Stimulated activated CD8-positive, alpha-beta memory T cell treated with anti-CD3 and anti-CD28 coated beads, Interleukin-12 subunit alpha, Interleukin-12 subunit beta, amount 100 ng/mL, for 24 hours (primary cell): Measurements from ENCODE around the gene COL9A3.

Experiments used
- DNase-seq: peaks from one replicate; pipeline ENCODE4 v3.0.0-alpha.2; 2020; ENCODE audit errors: extremely low read depth

COL9A3 gene

GRCh38 chr20:62796699-62797491 lies 20.0 kb upstream of the COL9A3 start:
- DNase-seq, result no peak

DNA sequence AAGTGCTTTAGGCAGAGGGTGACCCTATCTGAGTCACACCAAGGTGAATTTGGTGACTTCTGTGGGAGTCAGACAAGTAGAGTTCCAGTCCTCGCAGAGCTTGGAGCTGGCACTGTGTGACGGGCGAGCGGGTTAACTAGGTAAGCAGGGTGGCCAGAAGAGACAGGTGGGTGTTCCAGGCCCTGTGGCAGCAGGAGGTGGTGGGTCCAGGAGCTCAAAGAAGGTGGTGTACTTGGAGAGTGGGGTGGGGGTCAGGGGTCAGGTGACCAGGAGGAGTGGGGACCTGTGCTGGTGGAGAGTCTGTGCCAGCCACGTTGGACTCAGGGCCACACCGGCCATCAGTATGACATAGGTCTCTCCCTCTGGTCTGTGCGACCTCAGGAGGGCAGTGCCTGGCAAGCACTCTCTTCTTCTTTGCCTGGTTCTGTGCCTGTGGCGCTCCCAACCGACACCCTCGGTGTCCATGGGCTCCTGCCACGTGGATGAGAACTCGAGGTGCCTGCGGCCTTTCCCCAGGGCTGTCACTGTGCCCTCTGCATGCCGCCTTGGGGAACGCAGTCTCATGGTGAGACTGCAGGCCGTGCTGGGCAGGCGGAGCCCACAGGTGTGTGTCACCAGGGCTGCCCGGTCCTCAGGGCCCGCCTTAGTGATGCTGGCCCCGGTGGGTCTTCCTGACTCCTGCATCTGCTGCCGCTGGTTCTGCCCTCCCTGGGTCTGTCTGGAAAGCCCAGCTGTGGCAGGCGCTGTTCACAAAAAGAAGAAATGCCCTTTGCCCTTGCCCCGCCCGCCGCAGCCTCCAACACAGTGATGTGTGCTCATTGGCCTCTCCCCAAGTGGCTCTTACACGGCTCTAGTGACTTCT lies 18.9 kb upstream of the COL9A3 start:
- no peak for DNase-seq

DNA sequence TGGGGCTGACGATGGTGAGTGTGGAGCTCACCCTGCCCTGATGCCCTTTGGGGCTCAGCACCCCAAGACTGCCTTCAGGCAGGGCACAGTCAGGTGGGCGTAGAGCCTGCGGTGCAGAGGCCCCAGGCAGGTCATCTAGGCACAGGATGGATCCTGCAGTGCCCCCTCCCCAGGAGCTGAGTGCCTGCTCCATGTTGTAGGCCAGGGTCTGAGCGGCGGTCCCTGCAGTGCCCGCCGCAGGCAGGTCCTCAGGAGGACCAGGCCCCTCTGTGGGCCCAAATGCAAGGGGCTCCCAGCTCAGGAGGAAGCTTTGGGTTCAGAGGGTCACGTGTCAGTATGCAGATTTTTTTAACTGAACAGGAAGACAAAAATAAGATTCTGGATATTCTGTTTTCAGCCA lies 17.8 kb upstream of the COL9A3 start:
- DNase-seq, result no peak

GRCh38 chr20:62799459-62799858 lies 17.4 kb upstream of the COL9A3 start:
- DNase-seq, result no peak

DNA sequence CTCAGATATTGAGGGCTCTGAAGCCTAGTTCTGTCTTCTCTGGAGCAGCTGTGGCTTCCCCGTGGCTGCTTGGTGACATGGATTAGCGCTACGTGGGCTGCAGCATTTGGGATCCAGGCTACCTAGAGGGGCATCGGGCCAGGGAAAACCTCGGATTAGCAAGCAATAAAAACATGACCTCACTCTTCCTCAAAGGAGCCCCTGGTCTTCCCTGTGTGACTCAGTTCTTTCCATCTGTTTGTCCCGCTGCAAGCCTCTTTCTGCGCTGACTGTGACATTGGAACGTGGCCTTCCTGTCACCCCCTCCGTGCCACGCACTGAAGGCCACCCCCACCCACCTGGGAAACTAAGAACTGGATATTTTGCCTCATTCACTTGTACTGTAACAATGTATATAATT lies 17.0 kb upstream of the COL9A3 start:
- DNase-seq, result no peak

GRCh38 chr20:62800314-62801259 lies 16.3 kb upstream of the COL9A3 start:
- no peak for DNase-seq

GRCh38 chr20:62801284-62802010 lies 15.4 kb upstream of the COL9A3 start:
- no peak for DNase-seq

DNA sequence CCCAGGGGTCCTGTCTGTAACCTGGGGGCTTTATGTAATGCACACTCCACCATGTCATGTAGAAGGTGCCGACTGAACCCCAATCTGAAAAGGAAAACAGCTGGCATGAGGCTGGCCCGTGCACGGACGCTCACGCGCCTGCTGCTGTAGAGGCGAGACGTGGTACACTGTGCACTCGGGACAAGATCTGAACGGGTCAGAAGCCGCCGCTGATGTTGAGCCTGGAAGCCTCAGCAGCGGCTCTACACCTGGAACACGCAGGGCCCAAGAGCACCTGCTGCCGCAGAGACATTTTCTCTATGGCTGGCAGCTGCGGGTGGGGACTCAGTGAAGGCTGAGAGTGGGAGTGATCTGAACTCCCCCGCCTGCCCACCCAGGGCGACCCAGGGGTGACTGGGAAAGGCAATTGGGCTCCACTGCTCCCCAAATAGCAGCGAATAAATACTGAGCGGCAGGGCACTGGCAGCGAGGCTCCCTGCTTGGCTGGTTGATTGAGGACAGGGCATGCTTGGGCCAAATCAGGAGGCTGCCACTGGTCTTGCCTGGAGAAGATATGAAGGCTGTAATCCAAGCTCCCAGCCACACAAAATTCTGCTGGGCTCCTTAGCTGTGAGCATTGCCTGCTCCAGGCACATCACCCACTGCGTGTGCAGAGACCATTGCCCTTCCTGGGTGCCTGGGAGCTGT lies 14.7 kb upstream of the COL9A3 start:
- DNase-seq, result no peak

DNA sequence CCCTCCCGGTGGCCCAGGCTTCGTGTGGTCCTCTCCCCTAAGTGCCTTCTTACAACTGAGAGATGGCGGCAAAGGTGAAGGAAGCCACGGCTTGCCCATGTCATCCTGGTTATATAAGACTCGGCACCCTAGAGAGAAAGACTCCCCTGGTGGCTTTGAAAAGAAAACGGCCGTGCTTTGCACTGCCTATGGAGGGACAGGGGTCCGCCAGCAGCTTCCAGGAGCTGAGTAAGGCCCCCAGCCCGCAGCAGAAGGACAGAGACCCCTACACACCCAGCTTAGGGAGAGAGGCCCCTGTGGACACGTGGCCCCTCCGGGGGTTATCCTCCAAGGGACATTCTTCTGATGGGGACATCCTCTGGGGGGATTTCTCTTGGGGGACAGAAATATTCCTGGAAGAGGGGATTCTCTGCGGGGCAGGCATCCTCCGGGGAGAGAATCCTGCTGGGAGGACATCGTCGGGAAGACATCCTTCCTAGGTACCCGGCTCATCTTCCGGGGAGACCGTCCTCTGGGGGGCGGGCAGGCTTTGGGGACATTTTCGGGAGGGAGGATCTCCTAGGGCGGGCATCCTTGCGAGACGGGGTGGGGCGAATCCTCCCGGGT lies 12.7 kb upstream of the COL9A3 start:
- no peak for DNase-seq

DNA sequence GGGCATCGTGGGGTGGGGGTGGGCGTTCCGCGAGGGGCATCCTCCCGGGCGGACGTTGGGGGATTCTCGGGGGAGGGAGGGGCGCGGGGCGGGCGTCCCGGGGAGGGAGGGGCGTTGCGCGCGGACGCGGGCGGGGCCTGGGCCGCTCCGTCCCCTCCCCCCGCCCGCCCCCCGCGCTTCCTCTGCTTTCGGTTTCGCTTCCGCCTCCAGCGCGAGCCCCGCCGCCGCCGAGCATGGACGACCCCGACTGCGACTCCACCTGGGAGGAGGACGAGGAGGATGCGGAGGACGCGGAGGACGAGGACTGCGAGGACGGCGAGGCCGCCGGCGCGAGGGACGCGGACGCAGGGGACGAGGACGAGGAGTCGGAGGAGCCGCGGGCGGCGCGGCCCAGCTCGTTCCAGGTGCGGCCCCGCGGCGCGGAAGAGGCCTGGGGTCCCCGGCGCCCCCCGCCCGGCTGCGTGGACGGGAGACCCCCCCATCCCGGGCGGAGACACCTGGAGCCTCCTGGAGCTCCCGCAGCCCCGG lies 12.2 kb upstream of the COL9A3 start, which contains the start of gene OGFR:
Gene OGFR, plus strand, starts transcription at position 209 of the 528 bp plus-strand sequence. Its CDS starts 25 bp downstream, at position 234.
- peak; percentile 33 for DNase-seq

DNA sequence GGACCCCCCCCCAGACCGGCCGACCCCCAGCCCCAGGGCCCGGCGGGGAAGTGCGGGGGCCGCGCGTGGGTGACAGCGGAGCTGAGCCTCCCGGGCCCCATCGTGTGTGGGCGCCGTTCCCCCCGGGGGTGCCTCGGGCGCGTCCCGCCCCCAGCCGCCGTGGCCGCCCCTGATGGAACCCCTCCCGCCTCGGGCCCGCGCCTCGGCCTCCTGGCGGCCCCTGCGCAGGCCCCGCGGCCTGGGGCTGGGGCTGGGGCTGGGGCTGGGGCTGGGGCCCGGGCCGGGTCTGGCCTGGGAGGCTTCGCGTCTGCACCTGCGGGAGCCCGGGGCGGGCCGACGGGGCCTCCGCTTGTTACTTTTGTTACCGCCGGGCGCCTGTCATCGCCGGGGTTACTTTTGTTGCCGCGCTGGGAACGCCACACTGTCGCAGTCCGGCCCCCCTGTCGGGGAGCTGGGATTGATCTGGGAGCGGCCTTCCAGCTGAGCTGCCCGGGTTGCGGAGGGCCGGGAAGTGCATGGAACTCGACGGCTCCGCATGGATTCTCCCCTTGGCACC lies 11.6 kb upstream of the COL9A3 start:
- no peak for DNase-seq

GRCh38 chr20:62805711-62806382 lies 11.0 kb upstream of the COL9A3 start:
- DNase-seq, result no peak

GRCh38 chr20:62806383-62807050 lies 10.3 kb upstream of the COL9A3 start:
- no peak for DNase-seq

DNA sequence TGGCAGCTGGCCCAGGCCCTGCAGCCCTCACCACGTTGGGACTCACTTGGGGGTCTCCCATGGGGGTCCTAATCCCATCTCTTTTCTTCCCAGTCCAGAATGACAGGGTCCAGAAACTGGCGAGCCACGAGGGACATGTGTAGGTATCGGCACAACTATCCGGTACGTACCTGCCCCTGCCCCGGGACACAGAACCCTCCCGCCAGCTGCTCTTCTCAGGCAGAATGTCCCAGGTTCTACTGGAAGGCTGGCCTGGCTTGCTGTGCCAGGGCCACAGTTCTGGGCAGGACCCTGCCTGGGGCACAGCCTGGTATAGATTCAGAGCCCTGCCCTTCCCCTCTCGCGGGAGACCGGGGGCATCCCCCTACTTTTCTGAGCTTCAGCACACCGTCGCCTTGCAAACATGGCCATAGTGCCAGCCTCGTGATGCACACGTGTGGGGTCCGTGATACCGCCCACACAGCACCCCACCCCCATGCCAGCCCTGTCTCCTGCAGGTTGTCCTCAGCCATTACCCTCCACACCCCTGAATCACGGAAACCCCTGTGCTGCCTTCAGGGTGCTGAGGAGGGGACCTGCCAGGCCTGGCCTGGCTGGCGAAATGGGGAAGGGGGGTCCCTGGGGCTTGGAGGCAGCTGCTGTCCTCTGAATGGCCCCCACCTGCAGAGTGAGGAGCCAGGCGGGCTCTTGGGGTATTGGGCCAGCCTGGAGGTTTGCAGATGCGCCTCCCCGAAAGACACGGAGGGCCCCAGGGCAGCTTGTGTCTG lies 9.2 kb upstream of the COL9A3 start:
- no peak for DNase-seq

GRCh38 chr20:62808211-62808865 lies 8.5 kb upstream of the COL9A3 start:
- DNase-seq, result peak; percentile 40

DNA sequence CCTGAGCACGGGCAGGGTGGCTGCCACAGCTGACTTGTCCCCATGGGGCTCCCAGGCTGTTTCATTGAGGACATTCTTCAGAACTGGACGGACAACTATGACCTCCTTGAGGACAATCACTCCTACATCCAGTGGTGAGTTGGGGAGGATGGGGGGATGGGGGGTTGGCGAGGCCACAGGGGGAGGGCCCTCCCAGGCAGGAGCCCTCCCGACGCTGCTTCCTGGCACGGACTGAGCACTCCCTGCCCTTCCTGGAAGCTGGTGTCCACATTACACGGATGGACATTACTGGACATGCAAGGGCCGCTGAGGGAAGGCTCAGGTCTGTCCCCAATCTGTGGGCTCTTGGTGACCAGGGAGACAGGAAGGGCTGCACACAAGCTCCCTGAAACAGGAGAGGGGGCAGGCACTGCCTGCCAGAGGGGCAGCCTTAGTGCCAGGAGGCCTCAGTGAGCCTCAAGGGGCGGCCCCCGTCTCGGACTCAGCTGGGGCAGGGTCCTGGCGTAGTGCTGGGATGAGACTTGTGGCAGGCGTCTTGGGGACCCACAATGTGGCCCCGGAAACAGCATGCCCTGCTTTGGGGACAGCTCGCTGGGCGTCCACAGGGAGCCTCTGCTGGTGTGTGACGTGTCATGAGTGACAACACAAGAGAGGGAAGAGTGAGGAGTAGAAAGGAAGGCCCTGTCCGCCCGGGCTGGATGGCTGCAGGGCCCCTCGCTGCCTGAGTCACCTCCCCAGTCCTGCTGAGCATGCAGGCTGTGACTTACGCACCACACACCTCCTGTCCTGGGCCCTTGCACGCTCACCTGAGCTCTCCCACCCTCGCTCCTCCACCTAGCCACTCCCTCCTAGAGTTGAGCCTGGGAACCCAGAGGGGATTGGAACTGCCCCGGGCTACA lies 7.1 kb upstream of the COL9A3 start:
- no peak for DNase-seq
